SK-N-SH treated with all-trans-retinoic acid at 6 μM for 48 hours (cell line): Measurements from ENCODE around the gene CD99.
"Not testable (repeated sequence)": the region's sequence is repeated elsewhere in the genome, so short reads cannot be mapped to it uniquely, and the experiment has no call there.

ENCODE experiments used
- ATAC-seq: fragments of 200-7000 bp; cut with Tn5 transposase; 3 replicates; pipeline ENCODE4 v1.9.1; 2020; ENCODE audit warnings: mild to moderate bottlenecking, moderate library complexity
- ARNTL ChIP-seq: fragments of 450-650 bp; formaldehyde crosslinking; IDR thresholded peaks from 2 replicates; pipeline ENCODE4 v1.5.0; 2020; ENCODE audit warnings: low read depth, mild to moderate bottlenecking, moderate library complexity, borderline replicate concordance
- BACH2 ChIP-seq: fragments of 250-450 bp; sonication (Bioruptor Pico); IDR thresholded peaks from 2 replicates; pipeline ENCODE4 v1.9.0; 2021; ENCODE audit warnings: mild to moderate bottlenecking, borderline replicate concordance
- CREB5 ChIP-seq: fragments of 250-450 bp; sonication (Bioruptor Pico); IDR thresholded peaks from 2 replicates; pipeline ENCODE4 v1.5.1; 2020; ENCODE audit warnings: low read depth, mild to moderate bottlenecking, moderate library complexity
- CSDC2 ChIP-seq: fragments of 250-450 bp; sonication (Bioruptor Pico); IDR thresholded peaks from 2 replicates; pipeline ENCODE4 v1.5.0; 2020; ENCODE audit warnings: mild to moderate bottlenecking, moderate library complexity
- CSRNP3 ChIP-seq: fragments of 250-450 bp; sonication (Bioruptor Pico); IDR thresholded peaks from 2 replicates; pipeline ENCODE4 v1.5.1; 2021; ENCODE audit warnings: mild to moderate bottlenecking, moderate library complexity
- ESRRG ChIP-seq: fragments of 250-450 bp; sonication (Bioruptor Pico); IDR thresholded peaks from 2 replicates; pipeline ENCODE4 v1.6.1; 2021; ENCODE audit warnings: mild to moderate bottlenecking
- GLIS3 ChIP-seq: fragments of 250-450 bp; sonication (Bioruptor Pico); IDR thresholded peaks from 2 replicates; pipeline ENCODE4 v1.5.0; 2020; ENCODE audit warnings: mild to moderate bottlenecking, moderate library complexity
- ISL1 ChIP-seq: fragments of 250-450 bp; sonication (Bioruptor Pico); IDR thresholded peaks from 2 replicates; pipeline ENCODE4 v2.1.2; 2022; ENCODE audit warnings: mild to moderate bottlenecking, moderate library complexity
- PATZ1 ChIP-seq: fragments of 250-450 bp; sonication (Bioruptor Pico); IDR thresholded peaks from 2 replicates; pipeline ENCODE4 v1.8.0; 2020; ENCODE audit warnings: mild to moderate bottlenecking, moderate library complexity, borderline replicate concordance
- POU6F1 ChIP-seq: fragments of 250-450 bp; sonication (Bioruptor Pico); IDR thresholded peaks from 2 replicates; pipeline ENCODE4 v1.8.0; 2021; ENCODE audit warnings: low read depth, mild to moderate bottlenecking, moderate library complexity, borderline replicate concordance
- PPARA ChIP-seq: fragments of 250-450 bp; sonication (Bioruptor Pico); IDR thresholded peaks from 2 replicates; pipeline ENCODE4 v1.5.0; 2020; ENCODE audit warnings: mild to moderate bottlenecking, borderline replicate concordance
- RARB ChIP-seq: fragments of 250-450 bp; sonication (Bioruptor Pico); IDR thresholded peaks from 2 replicates; pipeline ENCODE4 v1.8.0; 2021; ENCODE audit warnings: mild to moderate bottlenecking, moderate library complexity
- SNAI2 ChIP-seq: fragments of 250-450 bp; sonication (Bioruptor Pico); IDR thresholded peaks from 2 replicates; pipeline ENCODE4 v1.5.0; 2020; ENCODE audit warnings: mild to moderate bottlenecking, moderate library complexity
- TOX ChIP-seq: fragments of 250-450 bp; sonication (Bioruptor Pico); IDR thresholded peaks from 2 replicates; pipeline ENCODE4 v1.8.0; 2021; ENCODE audit warnings: mild to moderate bottlenecking, moderate library complexity, borderline replicate concordance
- TSHZ2 ChIP-seq: fragments of 250-450 bp; sonication (Bioruptor Pico); IDR thresholded peaks from 2 replicates; pipeline ENCODE4 v1.5.0; 2020; ENCODE audit warnings: mild to moderate bottlenecking, moderate library complexity
- ZC3H10 ChIP-seq: fragments of 250-450 bp; sonication (Bioruptor Pico); IDR thresholded peaks from 2 replicates; pipeline ENCODE4 v1.5.1; 2021; ENCODE audit warnings: mild to moderate bottlenecking, moderate library complexity
- ZFP3 ChIP-seq: fragments of 250-450 bp; sonication (Bioruptor Pico); IDR thresholded peaks from 2 replicates; pipeline ENCODE4 v1.5.0; 2020; ENCODE audit warnings: mild to moderate bottlenecking, moderate library complexity
- ZFP30 ChIP-seq: fragments of 450-650 bp; formaldehyde crosslinking; IDR thresholded peaks from 2 replicates; pipeline ENCODE4 v1.5.0; 2022; ENCODE audit warnings: mild to moderate bottlenecking, moderate library complexity
- ZNF565 ChIP-seq: fragments of 450-650 bp; formaldehyde crosslinking; conservative IDR thresholded peaks from 2 replicates; pipeline ENCODE4 v1.5.0; 2020; ENCODE audit warnings: low read depth, mild to moderate bottlenecking, moderate library complexity
- ZNF8 ChIP-seq: fragments of 450-650 bp; formaldehyde crosslinking; IDR thresholded peaks from 2 replicates; pipeline ENCODE4 v1.5.0; 2020; ENCODE audit warnings: mild to moderate bottlenecking, moderate library complexity

The CD99 gene

GRCh38 chrX:2748815-2749188, 57.7 kb downstream of the CD99 start:
- TF ChIP-seq TSHZ2 (CRISPR knock-in tag) (no peak), ESRRG (CRISPR knock-in tag) (no peak), RARB (CRISPR knock-in tag) (no peak), PATZ1 (CRISPR knock-in tag) (no peak), GLIS3 (no peak), ZFP3 (CRISPR knock-in tag) (no peak)
- ATAC-seq = no peak

GRCh38 chrX:2751291-2751690, 60.2 kb downstream of the CD99 start:
- ATAC-seq = peak; percentile 13; the same call in 1 of the 3 replicates
- TF ChIP-seq CSDC2 (CRISPR knock-in tag) (no peak), GLIS3 (no peak), CSRNP3 (no peak), ZNF8 (CRISPR knock-in tag) (no peak), ZFP30 (CRISPR knock-in tag) (no peak), ZC3H10 (CRISPR knock-in tag) (no peak), ZNF565 (no peak), POU6F1 (CRISPR knock-in tag) (no peak), ARNTL (no peak), CREB5 (CRISPR knock-in tag) (no peak), ZFP3 (CRISPR knock-in tag) (no peak)

- not testable (repeated sequence) for ATAC-seq
Measured at GRCh38 chrX:2751874-2752300, 60.8 kb downstream of the CD99 start, which contains the start of gene XG. TSS of gene XG (plus strand) at chrX:2752040. CDS start at chrX:2752275, 235 bp downstream.

GRCh38 chrX:2752441-2752840, 61.3 kb downstream of the CD99 start:
- ATAC-seq = peak; percentile 62

- ATAC-seq = peak; percentile 20; the same call in 2 of the 3 replicates
Measured at GRCh38 chrX:2755163-2755715, 64.1 kb downstream of the CD99 start.

GRCh38 chrX:2756548-2756947, 65.5 kb downstream of the CD99 start:
- 0 out of 3 replicates have a peak, but pooled peaks have one; percentile 12 for ATAC-seq
- TF ChIP-seq CREB5 (CRISPR knock-in tag) (no peak), ISL1 (CRISPR knock-in tag) (no peak), TOX (no peak), ESRRG (CRISPR knock-in tag) (no peak), SNAI2 (CRISPR knock-in tag) (no peak), ZC3H10 (CRISPR knock-in tag) (no peak), PPARA (CRISPR knock-in tag) (no peak), TSHZ2 (CRISPR knock-in tag) (no peak), ZNF8 (CRISPR knock-in tag) (no peak), BACH2 (CRISPR knock-in tag) (no peak), ZFP30 (CRISPR knock-in tag) (no peak)
